WERI-Rb-1 (cell line): Measurements from ENCODE around the gene C1orf105.

ENCODE experiments used
- DNase-seq: peaks from one replicate; pipeline ENCODE4 v3.0.0-alpha.2; 2020
- H3K27ac ChIP-seq: fragments of 250-450 bp; sonication (Bioruptor Pico); 2 replicates; pipeline ENCODE4 v1.5.1; 2020; ENCODE audit warnings: mild to moderate bottlenecking, moderate library complexity
- H3K27me3 ChIP-seq: fragments of 250-450 bp; sonication (Bioruptor Pico); 2 replicates; pipeline ENCODE4 v1.5.1; 2021; ENCODE audit warnings: mild to moderate bottlenecking, low read depth, moderate library complexity; ENCODE audit not compliant: insufficient read depth, severe bottlenecking
- H3K36me3 ChIP-seq: fragments of 250-450 bp; sonication (Bioruptor Pico); 2 replicates; pipeline ENCODE4 v1.5.1; 2020; ENCODE audit warnings: mild to moderate bottlenecking, moderate library complexity
- H3K4me3 ChIP-seq: 2 replicates; pipeline ENCODE4 v1.5.1; 2011; ENCODE audit warnings: low read depth, mild to moderate bottlenecking, control low read depth, low read length
- H3K9me3 ChIP-seq: fragments of 250-450 bp; sonication (Bioruptor Pico); 2 replicates; pipeline ENCODE4 v1.5.1; 2021; ENCODE audit warnings: mild to moderate bottlenecking, moderate library complexity; ENCODE audit not compliant: severe bottlenecking
- TF ChIP-seq, protein P1 (sequence below): IDR thresholded peaks from 2 replicates; pipeline ENCODE4 v1.5.1; 2011; ENCODE audit warnings: low read depth, mild to moderate bottlenecking, control low read depth, inconsistent platforms, low read length

C1orf105 gene

DNA sequence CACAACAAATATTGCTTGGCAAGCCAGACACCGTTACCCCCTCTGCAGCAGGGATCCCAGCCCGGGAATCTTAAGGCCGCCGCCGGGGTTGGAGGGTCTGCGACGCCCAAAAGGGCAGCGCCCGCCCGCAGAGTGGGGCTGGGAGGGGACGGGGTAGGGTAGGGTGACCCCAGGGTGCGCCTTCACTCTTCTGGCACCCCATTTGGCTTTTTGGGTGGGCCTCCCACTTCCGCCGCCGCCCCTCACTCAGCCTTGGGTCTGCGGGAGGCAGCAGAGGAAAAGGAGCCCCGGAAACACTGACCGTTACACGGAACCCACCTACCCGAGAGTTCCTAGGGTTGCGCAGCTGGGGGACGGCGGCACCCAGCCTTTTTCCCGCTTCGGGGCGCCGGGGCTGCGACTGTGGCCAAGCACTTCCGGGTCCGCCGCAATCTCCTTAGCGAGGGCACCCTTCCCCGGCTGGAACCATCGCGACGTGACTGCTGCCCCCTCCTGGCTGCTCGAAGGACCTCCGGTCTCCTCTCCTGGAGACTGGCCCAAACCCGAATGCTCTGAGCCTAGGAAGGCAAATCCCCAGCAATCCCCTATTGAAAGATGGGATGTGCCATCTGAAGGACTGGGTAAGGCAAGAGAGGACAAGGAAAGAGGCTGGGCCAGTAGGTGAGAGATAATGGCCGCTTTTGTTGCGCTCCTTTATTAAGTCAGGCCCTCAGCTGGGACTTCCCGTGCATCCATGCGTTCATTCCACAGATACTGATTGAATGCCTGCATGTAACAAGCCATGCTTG, 23.4 kb downstream of the C1orf105 start, which contains the start of gene PIGC:
PIGC (minus strand) TSS at position 404 of the 788 bp plus-strand sequence. CDS start 1,447 bp downstream, outside the sequence.
- Histone ChIP-seq H3K4me3 (peak within 1 kb of the TSS; percentile 99), H3K9me3 (no peaks in the 10 kb centered on the region), H3K27me3 (peaks cover 11% of the 10 kb centered on the region), H3K27ac (peak within 1 kb of the TSS; percentile 72), H3K36me3 (peaks cover 3% of the 10 kb centered on the region; the same call in 1 of the 2 replicates)
- peak; percentile 96 for DNase-seq
- TF ChIP-seq, protein P1, sequence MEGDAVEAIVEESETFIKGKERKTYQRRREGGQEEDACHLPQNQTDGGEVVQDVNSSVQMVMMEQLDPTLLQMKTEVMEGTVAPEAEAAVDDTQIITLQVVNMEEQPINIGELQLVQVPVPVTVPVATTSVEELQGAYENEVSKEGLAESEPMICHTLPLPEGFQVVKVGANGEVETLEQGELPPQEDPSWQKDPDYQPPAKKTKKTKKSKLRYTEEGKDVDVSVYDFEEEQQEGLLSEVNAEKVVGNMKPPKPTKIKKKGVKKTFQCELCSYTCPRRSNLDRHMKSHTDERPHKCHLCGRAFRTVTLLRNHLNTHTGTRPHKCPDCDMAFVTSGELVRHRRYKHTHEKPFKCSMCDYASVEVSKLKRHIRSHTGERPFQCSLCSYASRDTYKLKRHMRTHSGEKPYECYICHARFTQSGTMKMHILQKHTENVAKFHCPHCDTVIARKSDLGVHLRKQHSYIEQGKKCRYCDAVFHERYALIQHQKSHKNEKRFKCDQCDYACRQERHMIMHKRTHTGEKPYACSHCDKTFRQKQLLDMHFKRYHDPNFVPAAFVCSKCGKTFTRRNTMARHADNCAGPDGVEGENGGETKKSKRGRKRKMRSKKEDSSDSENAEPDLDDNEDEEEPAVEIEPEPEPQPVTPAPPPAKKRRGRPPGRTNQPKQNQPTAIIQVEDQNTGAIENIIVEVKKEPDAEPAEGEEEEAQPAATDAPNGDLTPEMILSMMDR, result peak; percentile 97

DNA sequence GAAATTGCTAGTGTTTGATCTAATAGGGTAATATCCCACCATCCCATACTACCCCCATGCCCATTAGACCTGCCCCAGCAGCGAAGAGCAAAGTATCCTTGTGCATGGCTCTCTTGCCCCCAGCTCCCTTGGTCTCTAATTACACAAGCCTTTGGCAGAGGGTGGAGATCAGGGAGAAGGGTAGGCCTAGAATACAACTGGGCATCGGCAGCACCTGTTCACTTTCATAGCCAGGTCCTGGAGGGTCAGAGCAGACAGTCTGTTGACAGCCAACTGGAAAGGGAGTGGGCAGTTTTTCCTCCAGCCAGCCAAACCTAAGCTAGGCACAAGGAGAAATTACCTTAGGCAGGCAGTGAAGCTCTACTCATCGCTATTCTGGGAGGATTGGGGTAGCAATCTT, 26.1 kb downstream of the C1orf105 start:
- no peak for DNase-seq
- Histone ChIP-seq H3K9me3 (no peaks in the 10 kb centered on the region), H3K27ac (no peak overlapping the region), H3K36me3 (peaks cover 3% of the 10 kb centered on the region; the same call in 1 of the 2 replicates), H3K4me3 (no peak overlapping the region), H3K27me3 (peaks cover 29% of the 10 kb centered on the region)
- TF ChIP-seq, protein P1, result no peak

DNA sequence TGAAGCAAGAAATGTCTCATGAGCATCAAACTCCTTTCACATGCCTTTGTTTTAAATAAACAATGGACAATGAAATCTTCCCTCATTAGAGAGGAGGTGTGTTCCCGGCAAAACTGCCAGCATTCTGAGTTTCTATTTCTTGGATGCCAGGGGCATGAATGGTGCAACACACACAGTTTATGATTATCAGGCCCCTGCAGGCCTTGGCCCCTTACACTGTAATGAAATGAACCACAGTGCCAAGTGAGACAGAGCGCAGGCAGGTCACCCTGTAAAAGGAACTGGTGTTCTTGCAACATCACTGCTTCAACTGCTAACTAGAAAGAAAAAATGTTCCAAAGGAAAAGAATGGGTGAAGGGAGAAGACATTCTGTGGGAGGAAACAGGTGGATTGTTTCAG, 27.2 kb downstream of the C1orf105 start:
- Histone ChIP-seq H3K36me3 (no peaks in the 10 kb centered on the region; the same call in 1 of the 2 replicates), H3K9me3 (no peaks in the 10 kb centered on the region), H3K27ac (no peak overlapping the region), H3K27me3 (peaks cover 37% of the 10 kb centered on the region), H3K4me3 (no peak overlapping the region)
- TF ChIP-seq, protein P1, result no peak
- no peak for DNase-seq

DNA sequence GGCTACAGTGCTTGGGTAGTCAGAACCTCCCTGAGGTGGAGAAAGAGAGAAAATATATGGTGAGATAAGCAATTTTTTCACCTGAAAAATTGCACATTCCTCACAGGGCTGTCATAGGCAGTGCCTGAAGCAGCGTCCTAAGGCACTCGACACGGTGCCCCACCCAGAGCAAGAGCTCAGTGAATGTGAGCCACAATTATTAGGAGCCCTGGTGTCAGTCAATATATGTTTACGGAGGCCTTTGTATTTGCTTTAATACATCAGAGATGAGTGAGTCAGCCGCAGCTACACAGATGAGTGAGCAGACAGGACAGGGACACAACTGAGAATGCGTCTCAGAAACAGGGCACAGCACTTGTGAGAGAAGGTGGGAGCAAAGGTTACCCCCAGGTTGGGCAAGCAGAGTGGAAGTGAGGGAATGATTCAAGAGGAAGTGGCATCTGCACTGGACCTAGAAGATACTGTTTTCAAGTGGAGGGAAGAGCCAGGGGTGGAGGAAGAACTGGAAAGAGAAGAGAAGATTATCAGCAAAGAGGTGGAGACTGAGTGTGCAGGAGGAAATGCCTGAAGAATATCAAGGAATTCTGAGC, 28.6 kb downstream of the C1orf105 start:
- no peak for DNase-seq
- H3K27ac ChIP-seq, result no peak overlapping the region
- TF ChIP-seq, protein P1, result no peak

DNA sequence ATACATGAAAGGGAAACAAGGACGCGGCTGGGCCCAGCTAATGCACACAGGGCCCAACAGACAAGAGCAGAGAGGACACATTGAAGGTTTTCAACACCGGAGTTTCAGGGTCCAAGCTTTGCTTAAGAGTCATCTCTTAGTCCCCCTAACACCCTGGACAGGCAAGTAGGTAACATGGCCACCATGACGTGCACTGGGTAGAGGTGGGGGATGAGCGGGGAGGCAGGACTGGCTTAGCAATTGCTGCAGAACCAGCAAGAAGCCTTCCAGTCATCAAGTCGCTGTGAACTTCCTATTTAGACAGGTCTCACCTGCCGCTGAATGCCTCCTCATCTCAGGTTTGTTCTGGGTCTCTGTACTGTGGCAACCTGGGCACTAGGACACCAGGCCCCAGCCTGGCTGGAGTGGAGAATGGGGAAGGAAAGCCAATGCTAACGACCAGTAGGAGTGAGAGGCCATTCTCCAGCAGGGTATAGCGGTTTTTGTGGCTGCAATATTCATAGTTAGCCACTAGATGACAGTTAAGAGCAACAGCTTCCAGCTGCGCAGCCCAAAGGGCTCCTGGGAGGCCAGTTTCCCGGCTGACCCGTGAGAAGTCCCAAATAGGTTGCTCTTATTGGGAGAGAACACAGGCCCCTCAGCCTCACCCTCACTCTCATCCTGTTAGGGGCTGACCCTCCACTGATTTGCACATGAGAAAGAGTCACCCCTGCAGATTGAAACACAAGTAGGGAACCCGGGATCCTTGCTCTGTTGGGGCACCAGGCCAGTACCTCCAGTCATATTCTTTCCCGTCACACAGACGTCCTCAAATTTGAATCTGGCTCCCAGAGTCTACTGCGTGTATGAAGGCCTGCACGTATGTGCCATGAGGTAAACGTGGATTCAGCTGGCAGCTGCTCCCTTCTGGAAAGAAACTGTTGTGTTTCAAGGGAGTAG, 29.4 kb downstream of the C1orf105 start:
- H3K9me3 ChIP-seq, result no peaks in the 10 kb centered on the region
- no peak overlapping the region for H3K27ac ChIP-seq
- TF ChIP-seq, protein P1, result peak; percentile 96
- H3K27me3 ChIP-seq, result peaks cover 58% of the 10 kb centered on the region
- no peaks in the 10 kb centered on the region for H3K36me3 ChIP-seq
- H3K4me3 ChIP-seq, result no peak overlapping the region
- DNase-seq, result peak; percentile 57

More for the DNA sequence above, 28.6 kb downstream of the C1orf105 start:
- Histone ChIP-seq H3K4me3 (no peak overlapping the region), H3K27me3 (peaks cover 51% of the 10 kb centered on the region), H3K9me3 (no peaks in the 10 kb centered on the region), H3K36me3 (no peaks in the 10 kb centered on the region)
